ENCODE data around the gene ACOT7.
"Not testable (repeated sequence)": the region's sequence is repeated elsewhere in the genome, so short reads cannot be mapped to it uniquely, and the experiment has no call there.

Gene ACOT7

GRCh38 chr1:6307682-6308081 lies 85.9 kb downstream of the ACOT7 start:
- FAIRE-seq, result not testable (repeated sequence)

GRCh38 chr1:6307099-6307498 lies 86.5 kb downstream of the ACOT7 start:
- FAIRE-seq, result no peak

DNA sequence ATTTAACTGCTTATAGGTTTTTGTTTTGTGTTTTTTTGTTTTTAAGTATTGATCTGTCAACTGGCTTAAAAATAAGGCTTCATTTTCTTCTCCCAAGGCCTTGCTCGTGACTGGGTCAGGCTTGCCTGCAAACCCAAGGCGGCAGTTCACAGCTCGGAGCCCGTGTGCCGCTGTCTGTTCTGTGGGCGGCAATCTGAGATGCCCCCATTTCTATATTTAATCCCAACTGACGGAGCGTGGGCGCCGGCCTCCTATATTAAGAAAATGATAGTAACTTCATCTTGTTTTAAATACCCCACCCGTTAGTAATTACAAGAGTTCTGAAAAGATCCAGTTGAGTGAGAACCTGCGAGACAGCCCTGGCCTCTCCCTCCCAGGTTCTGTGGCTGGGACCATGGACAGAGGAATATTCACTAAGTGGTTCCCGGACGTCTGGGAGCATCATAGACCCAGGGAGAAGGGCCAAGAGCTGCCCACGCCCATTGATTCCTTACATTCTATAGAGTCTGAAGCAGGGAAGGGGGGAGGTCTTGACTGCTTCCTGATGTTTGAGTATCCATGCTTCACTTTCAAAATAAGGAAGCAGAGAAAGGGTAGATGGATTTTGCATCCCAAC lies 90.1 kb downstream of the ACOT7 start:
- FAIRE-seq, result no peak

DNA sequence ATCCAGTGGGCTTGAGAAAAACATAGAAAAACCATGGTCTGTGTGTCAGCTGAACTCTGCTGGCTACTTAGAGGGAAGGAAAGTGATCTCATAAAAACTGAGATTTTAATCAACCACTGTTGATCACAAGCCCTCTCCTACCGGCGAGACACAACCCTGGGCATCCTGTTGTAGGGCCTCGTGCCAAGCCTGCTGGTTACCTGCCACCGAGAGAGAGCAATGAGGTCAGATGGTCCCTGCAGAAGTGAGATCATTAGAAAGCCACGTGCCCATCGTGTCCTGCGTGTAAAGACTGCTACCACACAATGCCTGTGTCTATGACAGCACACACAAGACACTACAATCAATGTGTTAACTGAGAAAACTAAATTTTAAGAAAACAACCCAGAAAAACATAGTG lies 91.0 kb downstream of the ACOT7 start:
- no peak for FAIRE-seq

DNA sequence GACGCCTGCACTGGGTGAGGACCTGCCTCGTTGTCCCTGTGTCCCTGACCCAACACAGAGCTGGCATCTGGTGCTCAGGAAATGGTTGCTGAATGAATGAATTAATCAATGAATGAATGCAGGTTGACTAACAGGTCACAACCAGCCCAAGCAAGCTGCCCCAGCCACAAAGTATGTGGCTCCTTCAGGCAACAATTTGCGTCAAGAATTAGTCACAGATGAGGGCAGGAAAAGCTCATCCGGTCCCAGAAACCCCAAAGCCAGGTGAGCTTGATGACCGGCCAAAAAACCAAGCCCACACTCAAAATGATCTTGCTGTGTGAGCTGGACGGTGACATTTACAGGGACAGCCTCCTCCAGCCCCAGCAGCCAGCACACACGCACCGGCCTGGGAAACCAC lies 92.0 kb downstream of the ACOT7 start:
- FAIRE-seq, result no peak

DNA sequence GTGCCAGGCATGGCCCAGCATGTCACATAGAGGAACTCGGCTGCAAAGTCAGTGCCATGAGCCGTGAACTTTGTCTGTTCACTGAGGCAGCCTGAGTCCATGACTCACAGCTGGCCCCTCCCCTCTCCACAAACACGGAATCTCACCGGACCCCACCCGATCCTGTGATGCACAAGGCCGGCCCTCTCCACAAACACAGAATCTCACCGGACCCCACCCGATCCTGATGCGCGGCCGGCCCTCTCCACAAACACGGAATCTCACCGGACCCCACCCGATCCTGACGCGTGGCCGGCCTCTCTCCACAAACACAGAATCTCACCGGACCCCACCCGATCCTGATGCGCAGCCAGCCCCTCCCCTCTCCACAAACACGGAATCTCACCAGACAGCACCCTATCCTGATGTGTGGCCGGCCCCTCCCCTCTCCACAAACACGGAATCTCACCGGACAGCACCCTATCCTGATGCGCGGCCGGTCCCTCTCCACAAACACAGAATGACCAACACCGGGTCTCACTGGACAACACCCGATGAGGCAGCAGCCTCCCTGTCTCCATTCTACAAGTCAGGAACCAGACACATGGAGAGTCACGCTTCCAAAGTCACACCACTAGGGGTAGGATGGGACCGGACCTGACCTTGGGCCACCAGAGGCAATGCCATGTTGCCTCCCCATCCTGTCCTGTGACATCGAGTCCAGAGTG lies 93.1 kb downstream of the ACOT7 start:
- no peak for FAIRE-seq

DNA sequence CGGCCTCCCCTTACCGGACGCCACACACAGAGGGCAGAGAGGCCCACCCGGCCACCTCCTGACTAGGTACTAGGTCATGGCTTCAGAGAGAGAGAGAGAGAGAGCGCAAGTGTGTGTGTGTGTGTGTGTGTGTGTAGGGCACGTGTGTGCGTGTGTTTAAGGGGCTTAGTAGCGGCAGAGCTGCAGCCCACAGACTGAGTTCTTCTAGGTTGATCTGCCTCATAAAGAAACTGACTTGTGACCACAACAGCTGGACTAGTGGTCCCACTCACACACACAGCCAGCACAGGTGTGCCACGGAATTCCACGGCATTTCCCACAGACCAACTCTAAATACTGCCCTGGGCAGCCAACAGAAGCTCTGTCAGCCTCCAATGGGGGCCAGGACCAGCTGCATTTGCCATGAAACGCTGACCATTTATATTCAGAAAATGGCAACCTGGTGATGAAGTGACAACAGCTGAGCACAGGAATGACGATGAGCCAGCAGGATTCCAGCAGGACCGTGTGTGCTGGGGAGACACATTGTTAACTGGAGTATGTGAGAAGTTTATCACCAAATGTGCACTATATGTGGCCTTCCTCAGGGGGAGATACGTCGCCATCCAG lies 93.9 kb downstream of the ACOT7 start:
- no peak for FAIRE-seq

- FAIRE-seq, result no peak
Measured at GRCh38 chr1:6298940-6299465, 94.6 kb downstream of the ACOT7 start.

DNA sequence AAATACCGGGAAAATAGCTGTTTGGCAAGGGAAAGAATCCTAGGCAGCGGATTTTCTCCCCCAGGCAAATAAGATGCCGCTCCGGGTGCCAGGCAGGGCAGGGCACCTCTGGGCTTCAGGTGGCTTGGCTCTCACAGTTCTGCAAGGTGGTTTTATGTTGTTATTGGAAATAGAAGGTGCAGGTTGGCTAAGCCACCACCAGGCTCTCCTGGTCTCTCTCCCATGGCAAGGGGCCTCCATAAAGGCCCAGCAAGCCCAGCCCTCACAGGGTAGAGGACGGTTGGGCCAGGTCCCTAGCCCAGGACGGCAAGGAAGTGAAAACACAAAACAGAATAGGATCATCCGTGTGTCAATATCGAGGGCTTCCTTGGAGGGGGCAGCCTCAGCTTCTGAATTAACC lies 95.0 kb downstream of the ACOT7 start:
- FAIRE-seq, result no peak

DNA sequence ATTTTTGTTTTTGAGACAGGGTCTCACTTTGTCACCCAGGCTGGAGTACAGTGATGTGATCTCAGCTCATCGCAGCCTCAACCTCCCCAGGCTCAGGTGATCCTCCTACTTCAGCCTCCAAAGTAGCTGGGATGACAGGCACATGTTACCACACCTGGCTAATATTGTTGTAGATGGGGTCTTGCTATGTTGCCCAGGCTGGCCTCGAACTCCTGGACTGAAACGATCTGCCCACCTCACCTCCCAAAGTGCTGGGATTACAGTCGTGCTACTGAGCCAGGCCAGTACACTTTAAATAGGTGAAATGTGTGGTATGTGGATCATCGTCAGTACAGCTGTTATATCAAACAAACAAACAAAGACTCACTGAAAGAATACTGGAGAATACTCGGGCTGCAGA lies 97.7 kb downstream of the ACOT7 start:
- no peak for FAIRE-seq

- no peak for FAIRE-seq
Measured at GRCh38 chr1:6294890-6295556, 98.5 kb downstream of the ACOT7 start.

- no peak for FAIRE-seq
Measured at GRCh38 chr1:6294080-6294889, 99.3 kb downstream of the ACOT7 start.

- no peak for FAIRE-seq
Measured at GRCh38 chr1:6292102-6292501, 101.5 kb downstream of the ACOT7 start.

DNA sequence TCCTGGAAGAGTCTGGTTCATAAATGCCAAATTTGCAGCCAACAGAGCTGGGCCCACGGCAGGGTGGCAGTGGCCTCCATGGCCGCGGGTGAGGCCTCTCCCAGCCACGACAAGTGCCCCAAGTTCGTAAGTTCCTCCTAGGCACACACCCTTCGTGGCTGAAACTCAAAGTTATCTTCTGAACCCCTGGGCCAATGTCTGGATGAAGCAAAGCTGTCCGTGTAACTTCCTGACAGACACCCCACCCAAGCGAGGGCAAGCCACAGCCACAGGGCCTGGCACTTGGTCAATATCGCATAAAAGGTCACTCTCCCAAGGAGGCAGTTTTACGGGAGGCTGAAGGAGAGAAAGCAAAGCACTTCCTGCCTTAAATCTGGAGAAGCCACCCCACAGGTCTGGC lies 104.9 kb downstream of the ACOT7 start:
- FAIRE-seq, result no peak

DNA sequence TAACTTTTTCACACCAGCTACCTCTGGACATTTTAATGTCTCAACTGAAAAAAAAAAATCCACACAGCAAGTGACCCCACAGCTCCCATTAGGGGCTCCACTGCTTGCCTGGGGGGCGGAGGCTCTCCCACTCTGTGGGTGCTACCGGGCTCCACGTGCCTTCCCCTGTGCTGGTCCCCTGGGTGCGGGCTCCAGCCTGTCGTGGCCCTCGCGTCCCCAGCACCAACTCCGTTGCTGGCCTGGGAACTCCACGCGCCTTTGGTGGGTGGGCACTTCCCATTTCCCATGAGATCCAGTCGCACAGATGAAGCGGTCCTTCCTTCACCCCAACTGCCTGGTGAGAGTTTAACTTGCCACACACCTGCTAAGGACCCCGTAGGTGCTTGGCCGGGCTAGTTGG lies 105.5 kb downstream of the ACOT7 start:
- no peak for FAIRE-seq

DNA sequence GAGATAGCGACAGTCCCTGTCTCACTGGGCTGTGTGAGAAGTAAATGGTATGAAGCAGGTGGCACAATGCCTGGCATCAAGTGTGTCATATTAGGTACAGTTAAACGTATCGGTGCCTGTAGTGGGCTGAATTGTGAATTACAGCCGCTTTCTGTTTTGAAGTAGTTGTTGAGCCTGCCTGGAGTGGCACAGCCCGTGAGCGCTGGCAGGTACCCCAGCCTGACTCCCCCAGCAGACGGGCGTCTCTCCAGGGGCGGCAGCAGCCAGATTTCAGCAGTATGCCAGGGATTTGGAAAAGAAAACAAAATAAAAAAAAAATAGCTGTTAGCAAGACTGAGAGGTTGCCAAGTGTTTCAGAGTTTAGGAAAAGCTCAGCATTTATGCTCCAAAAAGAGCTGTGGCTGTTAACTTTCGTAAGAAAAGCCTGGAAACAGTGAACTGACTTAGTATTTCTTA lies 106.1 kb downstream of the ACOT7 start:
- no peak for FAIRE-seq

GRCh38 chr1:6287029-6287428 lies 106.5 kb downstream of the ACOT7 start:
- no peak for FAIRE-seq

GRCh38 chr1:6286266-6286665 lies 107.3 kb downstream of the ACOT7 start:
- no peak for FAIRE-seq

- FAIRE-seq, result no peak
Measured at GRCh38 chr1:6285336-6285735, 108.2 kb downstream of the ACOT7 start.

DNA sequence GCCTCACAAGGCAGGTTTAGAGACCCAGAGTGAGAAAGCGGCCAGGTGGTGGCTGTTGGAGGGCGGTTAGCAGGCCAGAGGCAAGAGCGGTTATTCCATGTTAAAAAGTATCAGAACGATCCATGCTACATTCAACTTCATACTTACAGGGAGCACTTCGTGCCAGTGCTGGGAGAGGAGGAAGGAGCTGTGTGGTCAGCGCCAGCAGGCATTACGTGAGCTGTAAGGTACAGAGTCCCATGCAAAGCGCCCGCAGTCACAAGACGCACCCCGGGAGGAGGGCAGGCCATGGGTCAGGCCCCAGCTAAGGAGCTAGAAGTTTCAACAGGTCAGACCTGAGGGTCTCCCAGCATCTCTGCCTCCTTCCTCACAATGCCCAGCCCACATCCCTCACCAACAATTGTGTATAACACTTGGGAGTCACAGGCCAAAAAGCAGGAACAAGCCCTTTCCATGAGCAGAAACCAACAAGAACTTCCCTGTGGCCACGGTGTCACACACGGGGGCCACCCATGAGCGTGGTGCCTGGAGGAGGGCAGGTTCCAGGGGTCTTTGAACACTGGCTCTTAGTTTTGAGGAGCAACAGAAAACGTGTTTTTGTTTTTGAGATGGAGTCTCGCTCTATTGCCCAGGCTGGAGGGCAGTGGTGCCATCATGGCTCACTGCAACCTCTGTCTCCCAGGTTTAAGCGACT lies 110.8 kb downstream of the ACOT7 start:
- no peak for FAIRE-seq

DNA sequence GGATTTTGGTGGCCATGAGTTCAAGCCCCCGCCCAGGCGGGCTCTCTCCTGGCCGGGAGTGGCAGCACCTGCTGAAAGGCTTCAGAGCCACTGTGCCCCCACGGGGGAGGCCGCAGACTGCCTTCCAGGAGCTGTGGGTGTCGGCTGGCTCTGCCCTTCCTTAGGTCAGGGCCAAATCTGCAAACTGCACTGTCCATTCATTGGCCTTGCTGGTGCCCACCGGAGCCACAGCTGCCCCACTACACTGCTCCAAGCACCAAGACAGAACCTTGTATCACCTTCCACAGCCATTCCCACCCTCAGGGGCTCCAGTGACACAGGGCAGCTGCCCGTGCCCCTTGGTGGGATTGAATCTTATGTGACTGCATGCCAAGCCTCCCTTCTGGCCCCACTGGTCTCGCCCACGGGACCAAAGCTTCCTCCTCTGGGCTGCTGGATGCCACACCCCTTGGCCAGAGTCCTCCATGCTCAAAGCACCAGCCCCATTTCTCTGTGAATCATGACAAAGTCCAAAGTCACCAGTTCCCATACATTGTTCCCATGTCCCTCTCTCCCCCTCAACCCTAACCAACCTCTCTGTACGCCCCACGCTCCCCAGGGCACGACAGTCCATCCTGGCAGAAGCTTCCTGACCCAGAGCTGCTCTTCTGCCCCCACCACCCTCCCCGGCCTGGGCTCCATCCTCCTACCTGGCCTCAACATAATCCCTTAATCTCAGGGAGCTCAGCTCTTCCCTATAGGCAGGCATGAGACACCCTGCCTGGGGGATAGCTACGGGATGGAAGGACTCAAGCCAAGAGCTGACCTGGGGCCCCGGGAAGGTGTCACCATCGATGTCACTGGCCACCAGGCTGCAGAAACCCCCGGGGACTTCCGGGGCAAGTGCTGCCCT lies 111.8 kb downstream of the ACOT7 start:
- no peak for FAIRE-seq

All from colon (tissue), 2 donors.